HG02610 (cell line): ENCODE results near the gene NUDT2.
"Not testable (repeated sequence)": the region's sequence is repeated elsewhere in the genome, so short reads cannot be mapped to it uniquely, and the experiment has no call there.

Experiments
- ATAC-seq: cut with Tn5 transposase; IDR thresholded peaks from one replicate; pipeline ENCODE4 v1.9.1; 2021; ENCODE audit warnings: mild to moderate bottlenecking, moderate library complexity; ENCODE audit not compliant: unreplicated experiment

NUDT2 gene

GRCh38 chr9:34328987-34329832 is at the start of gene NUDT2, which contains the start of gene KIF24:
TSS of gene NUDT2 (plus strand) at chr9:34329569. CDS start at chr9:34339040, 9,471 bp downstream.
TSS of gene KIF24 (minus strand) at chr9:34329268. CDS start at chr9:34311346, 17,922 bp downstream.
- ATAC-seq: peak; percentile 96

GRCh38 chr9:34282096-34282495 is 47.3 kb upstream of the NUDT2 start:
- no peak for ATAC-seq

GRCh38 chr9:34289159-34289558 is 40.2 kb upstream of the NUDT2 start:
- ATAC-seq: no peak

- no peak for ATAC-seq
These were observed 38.3 kb upstream of the NUDT2 start for GRCh38 chr9:34291023-34291422.

GRCh38 chr9:34291423-34291822 is 37.9 kb upstream of the NUDT2 start:
- ATAC-seq: no peak

- ATAC-seq: no peak
These were observed 36.8 kb upstream of the NUDT2 start for GRCh38 chr9:34292552-34292951.

- ATAC-seq: not testable (repeated sequence)
These were observed 28.3 kb upstream of the NUDT2 start for GRCh38 chr9:34301064-34301463.

GRCh38 chr9:34308316-34308715 is 21.1 kb upstream of the NUDT2 start:
- not testable (repeated sequence) for ATAC-seq

- ATAC-seq: no peak
These were observed 19.2 kb upstream of the NUDT2 start for GRCh38 chr9:34310215-34310614.

- ATAC-seq: no peak
These were observed 17.7 kb upstream of the NUDT2 start for GRCh38 chr9:34311499-34312185.

- ATAC-seq: no peak
These were observed 11.9 kb upstream of the NUDT2 start for GRCh38 chr9:34317436-34317835.

- no peak for ATAC-seq
These were observed 11.1 kb upstream of the NUDT2 start for GRCh38 chr9:34318163-34318790.

GRCh38 chr9:34321451-34321850 is 7.9 kb upstream of the NUDT2 start:
- no peak for ATAC-seq

GRCh38 chr9:34322899-34323591 is 6.3 kb upstream of the NUDT2 start:
- ATAC-seq: no peak

GRCh38 chr9:34326690-34327089 is 2.7 kb upstream of the NUDT2 start:
- no peak for ATAC-seq

- no peak for ATAC-seq
These were observed 826 bp upstream of the NUDT2 start for GRCh38 chr9:34328500-34328986.

- no peak for ATAC-seq
These were observed 1.8 kb downstream of the NUDT2 start for GRCh38 chr9:34331196-34331595.

GRCh38 chr9:34332076-34332964 is 3.0 kb downstream of the NUDT2 start:
- no peak for ATAC-seq

GRCh38 chr9:34333836-34334235 is 4.5 kb downstream of the NUDT2 start:
- no peak for ATAC-seq

GRCh38 chr9:34334337-34334824 is 5.0 kb downstream of the NUDT2 start:
- ATAC-seq: no peak
